GM10847 (cell line): Measurements from ENCODE around the gene DEPDC4.

Experiments
- POLR2A ChIP-seq: IDR thresholded peaks from 2 replicates; pipeline ENCODE4 v1.6.1; 2011; ENCODE audit not compliant: insufficient read length; ENCODE audit errors: extremely low read depth

DEPDC4 gene

GRCh38 chr12:100266835-100267602, at the start of gene DEPDC4, which contains the start of gene SCYL2:
Gene DEPDC4, minus strand, starts transcription at chr12:100267079. Its CDS starts 3 bp downstream, at chr12:100267076.
Gene SCYL2, plus strand, starts transcription at chr12:100267177. Its CDS starts 15,794 bp downstream, at chr12:100282971.
- peak; percentile 36 for TF ChIP-seq POLR2A

- TF ChIP-seq POLR2A: no peak
Observed at GRCh38 chr12:100311317-100311716, 44.4 kb upstream of the DEPDC4 start.

GRCh38 chr12:100303831-100304230, 37.0 kb upstream of the DEPDC4 start:
- TF ChIP-seq POLR2A: no peak

- TF ChIP-seq POLR2A: no peak
Observed at GRCh38 chr12:100302081-100302480, 35.2 kb upstream of the DEPDC4 start.

- TF ChIP-seq POLR2A: no peak
Observed at GRCh38 chr12:100295764-100296555, 29.1 kb upstream of the DEPDC4 start.

GRCh38 chr12:100293017-100293416, 26.1 kb upstream of the DEPDC4 start:
- TF ChIP-seq POLR2A: no peak

GRCh38 chr12:100290016-100290415, 23.1 kb upstream of the DEPDC4 start:
- no peak for TF ChIP-seq POLR2A

GRCh38 chr12:100289038-100289437, 22.2 kb upstream of the DEPDC4 start:
- no peak for TF ChIP-seq POLR2A

GRCh38 chr12:100279607-100280244, 12.8 kb upstream of the DEPDC4 start:
- no peak for TF ChIP-seq POLR2A

GRCh38 chr12:100279159-100279558, 12.3 kb upstream of the DEPDC4 start:
- no peak for TF ChIP-seq POLR2A

- no peak for TF ChIP-seq POLR2A
Observed at GRCh38 chr12:100274291-100274690, 7.4 kb upstream of the DEPDC4 start.

- TF ChIP-seq POLR2A: no peak
Observed at GRCh38 chr12:100273782-100274181, 6.9 kb upstream of the DEPDC4 start.

GRCh38 chr12:100268835-100269564, 2.1 kb upstream of the DEPDC4 start:
- no peak for TF ChIP-seq POLR2A

GRCh38 chr12:100267603-100268281, 863 bp upstream of the DEPDC4 start:
- TF ChIP-seq POLR2A: no peak

GRCh38 chr12:100266585-100266834, 369 bp downstream of the DEPDC4 start:
- TF ChIP-seq POLR2A: no peak
